CD4-positive, alpha-beta T cell treated with Interleukin-15 for 4 hours (primary cell): Measurements from ENCODE around the gene VSIG10L2.
"Not testable (repeated sequence)": the region's sequence is repeated elsewhere in the genome, so short reads cannot be mapped to it uniquely, and the experiment has no call there.

Source experiments
- DNase-seq: peaks from one replicate; pipeline ENCODE4 v3.0.0-alpha.2; 2020; ENCODE audit warnings: low spot score

The VSIG10L2 gene

GRCh38 chr11:125967515-125967914 lies 21.7 kb downstream of the VSIG10L2 start:
- DNase-seq, result no peak

GRCh38 chr11:125968354-125968753 lies 22.5 kb downstream of the VSIG10L2 start:
- DNase-seq, result no peak

- no peak for DNase-seq
These were observed 25.8 kb downstream of the VSIG10L2 start for GRCh38 chr11:125971618-125972017.

- no peak for DNase-seq
These were observed 28.4 kb downstream of the VSIG10L2 start for GRCh38 chr11:125974284-125974683.

- DNase-seq, result no peak
These were observed 29.8 kb downstream of the VSIG10L2 start for GRCh38 chr11:125975634-125976033.

GRCh38 chr11:125976156-125976555 lies 30.3 kb downstream of the VSIG10L2 start:
- no peak for DNase-seq

- DNase-seq, result no peak
These were observed 31.5 kb downstream of the VSIG10L2 start for GRCh38 chr11:125977333-125977732.

- no peak for DNase-seq
These were observed 32.4 kb downstream of the VSIG10L2 start for GRCh38 chr11:125978181-125978716.

- no peak for DNase-seq
These were observed 33.0 kb downstream of the VSIG10L2 start for GRCh38 chr11:125978778-125979407.

GRCh38 chr11:125979511-125979910 lies 33.7 kb downstream of the VSIG10L2 start:
- DNase-seq, result no peak

- DNase-seq, result no peak
These were observed 34.6 kb downstream of the VSIG10L2 start for GRCh38 chr11:125980436-125980835.

- no peak for DNase-seq
These were observed 36.5 kb downstream of the VSIG10L2 start for GRCh38 chr11:125982348-125982730.

- not testable (repeated sequence) for DNase-seq
These were observed 40.1 kb downstream of the VSIG10L2 start for GRCh38 chr11:125985956-125986355.

GRCh38 chr11:125987066-125987641 lies 41.3 kb downstream of the VSIG10L2 start:
- DNase-seq, result no peak

GRCh38 chr11:125990244-125990643 lies 44.4 kb downstream of the VSIG10L2 start:
- no peak for DNase-seq

GRCh38 chr11:125992893-125993292 lies 47.0 kb downstream of the VSIG10L2 start:
- DNase-seq, result no peak

GRCh38 chr11:125994509-125994908 lies 48.7 kb downstream of the VSIG10L2 start:
- DNase-seq, result no peak

GRCh38 chr11:125995313-125995712 lies 49.5 kb downstream of the VSIG10L2 start:
- DNase-seq, result no peak

- no peak for DNase-seq
These were observed 52.4 kb downstream of the VSIG10L2 start for GRCh38 chr11:125998267-125998666.

GRCh38 chr11:125999234-125999880 lies 53.5 kb downstream of the VSIG10L2 start:
- DNase-seq, result no peak

GRCh38 chr11:126002181-126002580 lies 56.3 kb downstream of the VSIG10L2 start:
- no peak for DNase-seq
